GM12892 (cell line): ENCODE results near the gene EXT2.

Source experiments
- POLR2A ChIP-seq: IDR thresholded peaks from 2 replicates; pipeline ENCODE4 v1.6.1; 2011; ENCODE audit warnings: low read depth, low read length, control low read depth
- POLR2AphosphoS5 ChIP-seq: IDR thresholded peaks from 2 replicates; pipeline ENCODE4 v1.6.1; 2011; ENCODE audit warnings: low read depth, low read length, control low read depth
- TAF1 ChIP-seq: IDR thresholded peaks from 2 replicates; pipeline ENCODE4 v1.6.1; 2011; ENCODE audit warnings: low read depth, mild to moderate bottlenecking, control low read depth, low read length, borderline replicate concordance

GRCh38 chr11:44190883-44191230 is 95.4 kb downstream of the EXT2 start:
- no peak for TF ChIP-seq TAF1
- no peak for TF ChIP-seq POLR2AphosphoS5
- no peak for TF ChIP-seq POLR2A
